ENCODE results near the gene ATL3. TPM values are rescaled to one million over a fixed set of nuclear protein-coding genes. Genes with fewer than 3 reads are reported as not detected.

Gene ATL3
- total and polyA plus RNA-seq, 2 of the 13 experiments (the other 11 are each of a cell fraction or from before 2014, with no cell fraction given) = not detected

DNA sequence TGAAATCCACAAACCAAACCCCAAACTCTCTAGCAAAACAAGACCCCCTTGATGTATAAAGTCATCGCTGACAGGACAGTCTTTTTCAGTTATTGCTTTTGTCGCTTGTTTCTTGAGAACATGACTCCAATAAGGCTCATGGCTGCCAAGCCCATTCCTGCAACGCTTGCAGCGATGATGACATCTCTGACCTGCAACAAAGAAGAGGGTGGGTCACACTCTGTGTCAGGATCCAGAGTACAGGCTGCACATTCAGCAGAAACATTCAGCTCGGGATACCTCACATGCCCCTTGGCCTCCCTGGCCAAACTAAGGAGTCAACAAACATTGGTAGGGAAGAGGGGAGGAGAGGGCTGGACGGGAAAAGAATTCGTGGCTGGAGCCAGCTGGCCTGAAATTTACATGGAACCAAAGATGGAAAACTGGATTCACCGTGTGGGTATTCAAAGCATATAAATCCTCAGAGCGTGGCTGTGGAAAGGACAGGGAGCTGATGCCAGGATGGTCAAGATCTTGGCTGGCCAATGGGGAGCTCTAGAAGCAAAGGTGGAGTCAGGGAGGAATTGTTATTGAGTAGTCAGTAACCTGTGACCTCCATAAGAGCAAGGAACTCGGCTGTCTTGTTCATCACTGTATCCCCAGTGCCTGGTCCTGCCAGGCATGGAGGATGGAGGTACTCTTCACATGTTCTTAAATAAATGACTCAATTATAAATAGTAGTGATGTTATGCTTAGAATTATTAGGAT, 96.1 kb downstream of the ATL3 start:
- in situ Hi-C loops (cut with HindIII; ENCODE audit: extremely low pct_ligation_motif_present, low pct_unique_long_range_greater_than_20kb) (no loop called here), intact Hi-C loops (cut with micrococcal nuclease; ENCODE audit: unreplicated experiment) (no loop called here)
- DNase-seq (ENCODE audit: low spot score) = peak; percentile 76
- ChIA-PET CTCF (ENCODE audit: low intra/inter-chr PET ratio, low total read pairs) (no interaction called here), POLR2A (interaction anchor here (0.6 to 1.7 kb wide), 5 partner anchors 8 to 734 kb away, joined by 3 to 8 read pairs (median 6); partner anchors contain the start of gene PLAAT2)
- BruUV-seq (replicated peaks) = no TSS peak
- H3K9ac ChIP-seq (ENCODE audit: insufficient read depth, low read depth, low read length) = peak overlapping the region; percentile 68
- H3K27ac ChIP-seq (ENCODE audit: extremely low read length, insufficient read depth, low read length) = peak overlapping the region; percentile 85
- H3K9me3 ChIP-seq (ENCODE audit: low read length) = peaks cover 3% of the 10 kb centered on the region; the same call in 1 of the 2 replicates
- H4K20me1 ChIP-seq (ENCODE audit: insufficient read depth, low read length) = no peaks in the 10 kb centered on the region
- H3K4me1 ChIP-seq (ENCODE audit: insufficient read depth, low read length) = peaks cover 28% of the 10 kb centered on the region
- peak overlapping the region; percentile 77 for H3K4me2 ChIP-seq (ENCODE audit: low read depth, low read length)
- peak overlapping the region; percentile 44 to 63 (median 62) for H3K4me3 ChIP-seq (replicated peaks in 1 of 3; ENCODE audit: insufficient read depth in 1 of 3, low read depth in 2 of 3, low read length in 3 of 3)
- FAIRE-seq = peak; percentile 93
- ATAC-seq = peak; percentile 92
- H3K79me2 ChIP-seq (ENCODE audit: insufficient read depth, low read length) = no peaks in the 10 kb centered on the region
- no peaks in the 10 kb centered on the region for H3K36me3 ChIP-seq (replicated peaks in 1 of 2; ENCODE audit: control insufficient read depth in 1 of 2, insufficient read depth in 2 of 2, low read length in 2 of 2)
- WGBS (ENCODE audit: low lambda C conversion rate) = 10% methylated on average over 10 of the region's 10 CpGs
- H3K27me3 ChIP-seq (ENCODE audit: control insufficient read depth in 1 of 2, insufficient read depth in 2 of 2, low read length in 2 of 2) = no peaks in the 10 kb centered on the region
- peak overlapping the region; percentile 82 for H2AFZ ChIP-seq (ENCODE audit: low read length)
- TF ChIP-seq NCOA5 (CRISPR knock-in tag; IDR thresholded peaks at IDR 0.05) = no peak
- no peak for TF ChIP-seq NR1H2 (CRISPR knock-in tag; IDR thresholded peaks at IDR 0.05; ENCODE audit: borderline replicate concordance, low read depth)
- TF ChIP-seq, protein P1, sequence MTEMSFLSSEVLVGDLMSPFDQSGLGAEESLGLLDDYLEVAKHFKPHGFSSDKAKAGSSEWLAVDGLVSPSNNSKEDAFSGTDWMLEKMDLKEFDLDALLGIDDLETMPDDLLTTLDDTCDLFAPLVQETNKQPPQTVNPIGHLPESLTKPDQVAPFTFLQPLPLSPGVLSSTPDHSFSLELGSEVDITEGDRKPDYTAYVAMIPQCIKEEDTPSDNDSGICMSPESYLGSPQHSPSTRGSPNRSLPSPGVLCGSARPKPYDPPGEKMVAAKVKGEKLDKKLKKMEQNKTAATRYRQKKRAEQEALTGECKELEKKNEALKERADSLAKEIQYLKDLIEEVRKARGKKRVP (CRISPR knock-in tag; IDR thresholded peaks at IDR 0.05) = peak in 1 of 2 experiments; percentile 80; a peak in 2 of 4 replicates
- no peak for TF ChIP-seq ZNF616 (CRISPR knock-in tag; IDR thresholded peaks at IDR 0.05; ENCODE audit: low read depth)
- TF ChIP-seq ZNF569 (CRISPR knock-in tag; IDR thresholded peaks at IDR 0.05; ENCODE audit: borderline replicate concordance) = no peak
- peak; percentile 55 for TF ChIP-seq HNF4A (CRISPR knock-in tag; IDR thresholded peaks at IDR 0.05)
- TF ChIP-seq HOXA3 (CRISPR knock-in tag; IDR thresholded peaks at IDR 0.05) = peak; percentile 45; the same call in 1 of the 2 replicates
- TF ChIP-seq MED1 (CRISPR knock-in tag; IDR thresholded peaks at IDR 0.05) = peak; percentile 21; the same call in 1 of the 2 replicates
- TF ChIP-seq DMAP1 (CRISPR knock-in tag; IDR thresholded peaks at IDR 0.05) = no peak
- TF ChIP-seq JDP2 (CRISPR knock-in tag; IDR thresholded peaks at IDR 0.05; ENCODE audit: borderline replicate concordance) = no peak
- no peak for TF ChIP-seq EED (CRISPR knock-in tag; IDR thresholded peaks at IDR 0.05)
- TF ChIP-seq ZNF816 (CRISPR knock-in tag; IDR thresholded peaks at IDR 0.05; ENCODE audit: borderline replicate concordance) = no peak
- TF ChIP-seq ZNF883 (CRISPR knock-in tag; IDR thresholded peaks at IDR 0.05; ENCODE audit: not compliant biosample characterization) = no peak
- TF ChIP-seq, protein P2, sequence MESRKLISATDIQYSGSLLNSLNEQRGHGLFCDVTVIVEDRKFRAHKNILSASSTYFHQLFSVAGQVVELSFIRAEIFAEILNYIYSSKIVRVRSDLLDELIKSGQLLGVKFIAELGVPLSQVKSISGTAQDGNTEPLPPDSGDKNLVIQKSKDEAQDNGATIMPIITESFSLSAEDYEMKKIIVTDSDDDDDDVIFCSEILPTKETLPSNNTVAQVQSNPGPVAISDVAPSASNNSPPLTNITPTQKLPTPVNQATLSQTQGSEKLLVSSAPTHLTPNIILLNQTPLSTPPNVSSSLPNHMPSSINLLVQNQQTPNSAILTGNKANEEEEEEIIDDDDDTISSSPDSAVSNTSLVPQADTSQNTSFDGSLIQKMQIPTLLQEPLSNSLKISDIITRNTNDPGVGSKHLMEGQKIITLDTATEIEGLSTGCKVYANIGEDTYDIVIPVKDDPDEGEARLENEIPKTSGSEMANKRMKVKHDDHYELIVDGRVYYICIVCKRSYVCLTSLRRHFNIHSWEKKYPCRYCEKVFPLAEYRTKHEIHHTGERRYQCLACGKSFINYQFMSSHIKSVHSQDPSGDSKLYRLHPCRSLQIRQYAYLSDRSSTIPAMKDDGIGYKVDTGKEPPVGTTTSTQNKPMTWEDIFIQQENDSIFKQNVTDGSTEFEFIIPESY (CRISPR knock-in tag; IDR thresholded peaks at IDR 0.05) = no peak
- TF ChIP-seq MAFF (IDR thresholded peaks at IDR 0.05; ENCODE audit: low read depth, low read length) = peak; percentile 82
- TF ChIP-seq, protein P3, sequence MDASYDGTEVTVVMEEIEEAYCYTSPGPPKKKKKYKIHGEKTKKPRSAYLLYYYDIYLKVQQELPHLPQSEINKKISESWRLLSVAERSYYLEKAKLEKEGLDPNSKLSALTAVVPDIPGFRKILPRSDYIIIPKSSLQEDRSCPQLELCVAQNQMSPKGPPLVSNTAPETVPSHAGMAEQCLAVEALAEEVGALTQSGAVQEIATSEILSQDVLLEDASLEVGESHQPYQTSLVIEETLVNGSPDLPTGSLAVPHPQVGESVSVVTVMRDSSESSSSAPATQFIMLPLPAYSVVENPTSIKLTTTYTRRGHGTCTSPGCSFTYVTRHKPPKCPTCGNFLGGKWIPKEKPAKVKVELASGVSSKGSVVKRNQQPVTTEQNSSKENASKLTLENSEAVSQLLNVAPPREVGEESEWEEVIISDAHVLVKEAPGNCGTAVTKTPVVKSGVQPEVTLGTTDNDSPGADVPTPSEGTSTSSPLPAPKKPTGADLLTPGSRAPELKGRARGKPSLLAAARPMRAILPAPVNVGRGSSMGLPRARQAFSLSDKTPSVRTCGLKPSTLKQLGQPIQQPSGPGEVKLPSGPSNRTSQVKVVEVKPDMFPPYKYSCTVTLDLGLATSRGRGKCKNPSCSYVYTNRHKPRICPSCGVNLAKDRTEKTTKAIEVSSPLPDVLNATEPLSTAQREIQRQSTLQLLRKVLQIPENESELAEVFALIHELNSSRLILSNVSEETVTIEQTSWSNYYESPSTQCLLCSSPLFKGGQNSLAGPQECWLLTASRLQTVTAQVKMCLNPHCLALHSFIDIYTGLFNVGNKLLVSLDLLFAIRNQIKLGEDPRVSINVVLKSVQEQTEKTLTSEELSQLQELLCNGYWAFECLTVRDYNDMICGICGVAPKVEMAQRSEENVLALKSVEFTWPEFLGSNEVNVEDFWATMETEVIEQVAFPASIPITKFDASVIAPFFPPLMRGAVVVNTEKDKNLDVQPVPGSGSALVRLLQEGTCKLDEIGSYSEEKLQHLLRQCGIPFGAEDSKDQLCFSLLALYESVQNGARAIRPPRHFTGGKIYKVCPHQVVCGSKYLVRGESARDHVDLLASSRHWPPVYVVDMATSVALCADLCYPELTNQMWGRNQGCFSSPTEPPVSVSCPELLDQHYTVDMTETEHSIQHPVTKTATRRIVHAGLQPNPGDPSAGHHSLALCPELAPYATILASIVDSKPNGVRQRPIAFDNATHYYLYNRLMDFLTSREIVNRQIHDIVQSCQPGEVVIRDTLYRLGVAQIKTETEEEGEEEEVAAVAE (CRISPR knock-in tag; IDR thresholded peaks at IDR 0.05; ENCODE audit: borderline replicate concordance) = 0 out of 2 replicates have a peak, but pooled peaks have one; percentile 47
- no peak for TF ChIP-seq ZFP62 (CRISPR knock-in tag; IDR thresholded peaks at IDR 0.05)
- no peak for TF ChIP-seq FOXM1 (CRISPR knock-in tag; IDR thresholded peaks at IDR 0.05)

All from HepG2 (cell line).